GM21390 (cell line): ENCODE measurements around the gene CNTNAP1.
"Not testable (repeated sequence)": the region's sequence is repeated elsewhere in the genome, so short reads cannot be mapped to it uniquely, and the experiment has no call there.

ENCODE experiments used
- ATAC-seq: cut with Tn5 transposase; IDR thresholded peaks from one replicate; pipeline ENCODE4 v1.9.1; 2021; ENCODE audit not compliant: unreplicated experiment

Gene CNTNAP1

GRCh38 chr17:42681976-42682721 lies at the start of gene CNTNAP1:
CNTNAP1 (plus strand) TSS chr17:42682531; CDS start chr17:42682830, 299 bp downstream.
- no peak for ATAC-seq

- no peak for ATAC-seq
Measured at GRCh38 chr17:42632949-42633444, 49.3 kb upstream of the CNTNAP1 start.

GRCh38 chr17:42639525-42640113 lies 42.7 kb upstream of the CNTNAP1 start:
- ATAC-seq: no peak

GRCh38 chr17:42640121-42640520 lies 42.2 kb upstream of the CNTNAP1 start:
- ATAC-seq: no peak

- no peak for ATAC-seq
Measured at GRCh38 chr17:42642336-42642735, 40.0 kb upstream of the CNTNAP1 start.

- ATAC-seq: no peak
Measured at GRCh38 chr17:42647778-42648177, 34.6 kb upstream of the CNTNAP1 start.

GRCh38 chr17:42651392-42651791 lies 30.9 kb upstream of the CNTNAP1 start:
- ATAC-seq: no peak

- no peak for ATAC-seq
Measured at GRCh38 chr17:42653179-42654124, 28.9 kb upstream of the CNTNAP1 start.

- no peak for ATAC-seq
Measured at GRCh38 chr17:42655528-42655927, 26.8 kb upstream of the CNTNAP1 start.

- no peak for ATAC-seq
Measured at GRCh38 chr17:42657824-42658588, 24.3 kb upstream of the CNTNAP1 start.

GRCh38 chr17:42659079-42659931 lies 23.0 kb upstream of the CNTNAP1 start, which contains the start of gene TUBG2:
TUBG2 (plus strand) TSS chr17:42659284; CDS start chr17:42659504, 220 bp downstream.
- no peak for ATAC-seq

- ATAC-seq: not testable (repeated sequence)
Measured at GRCh38 chr17:42659932-42660274, 22.4 kb upstream of the CNTNAP1 start.

- no peak for ATAC-seq
Measured at GRCh38 chr17:42660692-42661345, 21.5 kb upstream of the CNTNAP1 start.

- ATAC-seq: no peak
Measured at GRCh38 chr17:42665581-42666001, 16.7 kb upstream of the CNTNAP1 start.

GRCh38 chr17:42666126-42666525 lies 16.2 kb upstream of the CNTNAP1 start:
- not testable (repeated sequence) for ATAC-seq

- ATAC-seq: no peak
Measured at GRCh38 chr17:42667088-42667951, 15.0 kb upstream of the CNTNAP1 start.

- ATAC-seq: no peak
Measured at GRCh38 chr17:42669705-42669976, 12.7 kb upstream of the CNTNAP1 start.
